Activated T-helper 2 cell treated with anti-CD3 and anti-CD28 coated beads, Interferon-gamma antibody, Interleukin-2, Interleukin-4, amounts not matched to agents 10 μg/mL and 5 μg/mL and 100 μg/mL, durations not matched to agents 14 hours and 24 hours and 36 hours (primary cell): ENCODE measurements around the gene CLCN6. TPM values are rescaled to one million over a fixed set of nuclear protein-coding genes. Genes with fewer than 3 reads are reported as not detected.

Source experiments
- DNase-seq: peaks from one replicate; pipeline ENCODE4 v3.0.0; 2021; ENCODE audit warnings: low spot score
- H3K27ac Mint-ChIP-seq: one replicate; pipeline ENCODE4 v1.8.0; 2021; ENCODE audit warnings: mixed read lengths
- H3K27me3 Mint-ChIP-seq: one replicate; pipeline ENCODE4 v1.8.0; 2021; ENCODE audit warnings: low read depth, mixed read lengths
- H3K36me3 Mint-ChIP-seq: one replicate; pipeline ENCODE4 v1.8.0; 2021; ENCODE audit warnings: low read depth, mixed read lengths
- H3K4me1 Mint-ChIP-seq: one replicate; pipeline ENCODE4 v1.8.0; 2021; ENCODE audit warnings: low read depth, mixed read lengths
- H3K4me3 Mint-ChIP-seq: one replicate; pipeline ENCODE4 v1.8.0; 2021; ENCODE audit warnings: low read depth, mild to moderate bottlenecking, moderate library complexity, mixed read lengths
- H3K9me3 Mint-ChIP-seq: one replicate; pipeline ENCODE4 v1.8.0; 2021; ENCODE audit warnings: mixed read lengths
- intact Hi-C: fragments of 100-400 bp; cut with micrococcal nuclease; formaldehyde crosslinking; loops from one replicate; pipeline ENCODE4 v1.15.1; 2023
- total RNA-seq: library from RNA; stranded (reverse); gene quantifications from 2 replicates; pipeline ENCODE4 v1.2.3, GENCODE V29; 2022

CLCN6 gene
- total RNA-seq, 1 donor from 2014 or later, result 18.8 TPM

DNA sequence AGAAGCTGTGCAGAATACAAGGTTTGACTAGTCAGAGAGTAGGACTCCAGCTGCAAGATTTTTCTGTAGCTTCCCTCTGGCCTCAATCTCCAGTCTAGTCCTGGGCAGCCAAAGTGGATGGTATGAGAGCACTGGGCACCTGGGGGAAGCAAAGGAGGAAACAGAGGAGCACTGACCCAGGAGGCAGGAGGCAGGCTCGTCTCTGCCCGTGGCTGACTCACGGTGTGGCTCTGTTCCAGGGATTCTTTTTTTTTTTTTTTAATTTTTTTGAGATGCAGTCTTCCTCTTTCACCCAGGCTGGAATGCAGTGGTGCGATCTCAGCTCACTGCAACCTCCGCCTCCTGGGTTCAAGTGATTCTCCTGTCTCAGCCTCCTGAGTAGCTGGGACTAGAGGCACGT lies 56.9 kb downstream of the CLCN6 start:
- Mint-ChIP-seq H3K36me3 (no peaks in the 10 kb centered on the region), H3K27ac (no peak overlapping the region), H3K4me1 (no peaks in the 10 kb centered on the region), H3K9me3 (no peaks in the 10 kb centered on the region), H3K4me3 (no peak overlapping the region), H3K27me3 (peaks cover 25% of the 10 kb centered on the region)
- no peak for DNase-seq
- intact Hi-C loops, result no loop called here

- Mint-ChIP-seq H3K9me3 (no peaks in the 10 kb centered on the region), H3K27ac (no peak overlapping the region), H3K4me1 (no peaks in the 10 kb centered on the region), H3K27me3 (peaks cover 8% of the 10 kb centered on the region), H3K4me3 (no peak overlapping the region), H3K36me3 (no peaks in the 10 kb centered on the region)
- intact Hi-C loops, result no loop called here
- DNase-seq, result no peak
Observed at GRCh38 chr1:11868331-11868980, 62.5 kb downstream of the CLCN6 start.

DNA sequence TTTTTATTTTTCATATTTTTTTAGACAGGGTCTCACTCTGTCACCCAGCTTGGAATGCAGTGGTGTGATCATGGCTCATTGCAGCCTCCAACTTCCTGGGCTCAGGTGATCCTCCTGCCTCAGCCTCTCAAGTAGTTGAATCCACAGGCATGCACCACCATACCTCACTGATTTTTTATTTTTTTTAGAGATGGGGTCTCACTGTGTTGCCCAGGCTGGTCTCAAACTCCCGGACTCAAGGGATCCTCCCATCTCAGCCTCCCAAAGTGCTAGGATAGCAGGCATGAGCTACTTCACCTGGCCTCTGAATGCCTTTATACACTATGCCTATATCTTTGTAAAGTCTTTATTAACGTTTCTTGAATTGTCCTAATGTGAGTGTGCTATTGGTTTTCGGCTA lies 63.1 kb downstream of the CLCN6 start:
- Mint-ChIP-seq H3K36me3 (no peaks in the 10 kb centered on the region), H3K27me3 (peaks cover 8% of the 10 kb centered on the region), H3K9me3 (no peaks in the 10 kb centered on the region), H3K4me3 (no peak overlapping the region), H3K27ac (no peak overlapping the region), H3K4me1 (no peaks in the 10 kb centered on the region)
- no peak for DNase-seq
- intact Hi-C loops, result no loop called here

DNA sequence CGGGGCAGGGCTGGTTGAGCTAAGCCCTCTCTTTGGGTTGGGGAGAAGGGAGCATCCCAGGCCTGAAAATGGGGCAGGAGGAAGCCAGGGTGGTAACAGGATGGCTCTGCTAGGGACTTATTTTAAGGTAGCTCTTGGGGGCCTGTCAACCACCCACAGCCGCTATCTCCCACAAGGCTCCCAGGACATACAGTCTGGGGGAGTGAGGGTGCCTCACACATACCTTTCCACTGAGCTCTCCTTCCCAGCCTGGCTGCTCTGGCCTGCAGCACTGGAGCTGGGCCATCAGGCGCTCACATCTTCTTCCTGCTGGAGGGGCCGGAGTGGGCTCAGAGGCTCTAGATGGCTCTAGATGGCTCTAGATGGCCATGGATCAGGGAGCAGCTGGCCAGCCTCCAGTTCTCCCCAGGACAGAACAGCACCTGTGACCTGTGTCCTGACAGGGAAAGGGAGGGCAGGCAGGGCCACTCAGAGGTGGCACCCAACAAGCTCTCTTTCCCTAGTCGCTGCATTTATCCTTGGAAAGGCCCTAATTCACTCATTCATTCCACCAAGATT lies 63.7 kb downstream of the CLCN6 start:
- Mint-ChIP-seq H3K4me3 (no peak overlapping the region), H3K36me3 (no peaks in the 10 kb centered on the region), H3K4me1 (no peaks in the 10 kb centered on the region), H3K27ac (no peak overlapping the region), H3K9me3 (no peaks in the 10 kb centered on the region), H3K27me3 (peaks cover 8% of the 10 kb centered on the region)
- no peak for DNase-seq
- intact Hi-C loops, result no loop called here

- no peak overlapping the region for H3K27ac Mint-ChIP-seq
- intact Hi-C loops, result no loop called here
- DNase-seq, result no peak
- H3K9me3 Mint-ChIP-seq, result no peaks in the 10 kb centered on the region
- peaks cover 8% of the 10 kb centered on the region for H3K27me3 Mint-ChIP-seq
- H3K36me3 Mint-ChIP-seq, result no peaks in the 10 kb centered on the region
- no peak overlapping the region for H3K4me3 Mint-ChIP-seq
- no peaks in the 10 kb centered on the region for H3K4me1 Mint-ChIP-seq
Observed at GRCh38 chr1:11872545-11872944, 66.6 kb downstream of the CLCN6 start.

- H3K27ac Mint-ChIP-seq, result no peak overlapping the region
- no peaks in the 10 kb centered on the region for H3K9me3 Mint-ChIP-seq
- no peak overlapping the region for H3K4me3 Mint-ChIP-seq
- no peaks in the 10 kb centered on the region for H3K4me1 Mint-ChIP-seq
- H3K27me3 Mint-ChIP-seq, result peaks cover 8% of the 10 kb centered on the region
- no peak for DNase-seq
- H3K36me3 Mint-ChIP-seq, result no peaks in the 10 kb centered on the region
- intact Hi-C loops, result no loop called here
Observed at GRCh38 chr1:11873395-11874257, 67.6 kb downstream of the CLCN6 start.

DNA sequence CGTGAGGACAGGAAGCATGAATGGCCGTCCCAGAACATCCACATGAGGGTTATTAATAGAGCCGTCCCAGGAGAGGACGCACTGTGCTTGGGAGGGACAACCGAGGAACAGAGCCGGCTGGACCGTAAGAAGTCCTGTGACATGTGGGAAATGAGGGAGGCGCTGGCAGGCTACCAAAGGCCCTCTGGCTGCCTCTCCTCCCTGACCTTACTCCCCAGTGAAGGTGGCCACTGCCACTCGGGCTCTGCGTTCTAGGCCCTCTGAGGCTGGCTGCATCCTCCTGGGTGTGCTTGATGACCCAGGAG lies 68.2 kb downstream of the CLCN6 start:
- intact Hi-C loops, result no loop called here
- no peak overlapping the region for H3K4me3 Mint-ChIP-seq
- H3K36me3 Mint-ChIP-seq, result no peaks in the 10 kb centered on the region
- H3K27me3 Mint-ChIP-seq, result peaks cover 8% of the 10 kb centered on the region
- no peaks in the 10 kb centered on the region for H3K4me1 Mint-ChIP-seq
- H3K9me3 Mint-ChIP-seq, result no peaks in the 10 kb centered on the region
- H3K27ac Mint-ChIP-seq, result no peak overlapping the region
- DNase-seq, result no peak

GRCh38 chr1:11874624-11875023 lies 68.6 kb downstream of the CLCN6 start:
- Mint-ChIP-seq H3K4me3 (no peak overlapping the region), H3K27me3 (peaks cover 6% of the 10 kb centered on the region), H3K27ac (no peak overlapping the region), H3K9me3 (no peaks in the 10 kb centered on the region), H3K36me3 (no peaks in the 10 kb centered on the region), H3K4me1 (no peaks in the 10 kb centered on the region)
- no peak for DNase-seq
- intact Hi-C loops, result no loop called here

DNA sequence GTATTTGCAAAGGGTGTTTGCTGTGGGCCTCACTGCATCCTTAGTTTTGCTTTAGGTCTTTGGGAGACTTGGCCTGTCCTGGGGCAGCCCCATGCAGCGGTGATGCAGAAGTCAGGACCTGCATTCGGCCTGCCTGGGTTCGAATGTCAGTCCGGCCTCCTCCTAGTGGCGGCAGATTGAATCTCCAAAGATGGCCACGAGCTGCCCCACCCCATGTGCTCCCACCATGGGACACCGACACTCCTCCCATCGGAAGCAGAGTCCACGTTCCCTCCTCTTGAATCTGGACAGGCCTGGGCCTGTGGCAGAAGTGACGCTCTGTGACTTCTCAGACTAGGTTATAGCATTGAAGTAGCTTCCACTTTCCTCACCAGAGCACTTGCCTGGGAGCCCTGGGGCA lies 69.1 kb downstream of the CLCN6 start:
- Mint-ChIP-seq H3K27ac (no peak overlapping the region), H3K27me3 (peaks cover 6% of the 10 kb centered on the region), H3K4me3 (no peak overlapping the region), H3K4me1 (no peaks in the 10 kb centered on the region), H3K36me3 (no peaks in the 10 kb centered on the region), H3K9me3 (no peaks in the 10 kb centered on the region)
- intact Hi-C loops, result no loop called here
- no peak for DNase-seq

- intact Hi-C loops, result no loop called here
- no peak for DNase-seq
Observed at GRCh38 chr1:11877074-11877473, 71.1 kb downstream of the CLCN6 start.

GRCh38 chr1:11878081-11878890 lies 72.3 kb downstream of the CLCN6 start:
- intact Hi-C loops, result no loop called here
- Mint-ChIP-seq H3K27me3 (no peaks in the 10 kb centered on the region), H3K4me1 (no peaks in the 10 kb centered on the region), H3K27ac (no peak overlapping the region), H3K9me3 (no peaks in the 10 kb centered on the region), H3K4me3 (no peak overlapping the region), H3K36me3 (no peaks in the 10 kb centered on the region)
- DNase-seq, result no peak

More at GRCh38 chr1:11877074-11877473, 71.1 kb downstream of the CLCN6 start:
- no peaks in the 10 kb centered on the region for H3K9me3 Mint-ChIP-seq
- H3K4me1 Mint-ChIP-seq, result no peaks in the 10 kb centered on the region
- peaks cover 3% of the 10 kb centered on the region for H3K27me3 Mint-ChIP-seq
- no peak overlapping the region for H3K27ac Mint-ChIP-seq
- H3K4me3 Mint-ChIP-seq, result no peak overlapping the region
- H3K36me3 Mint-ChIP-seq, result no peaks in the 10 kb centered on the region

DNA sequence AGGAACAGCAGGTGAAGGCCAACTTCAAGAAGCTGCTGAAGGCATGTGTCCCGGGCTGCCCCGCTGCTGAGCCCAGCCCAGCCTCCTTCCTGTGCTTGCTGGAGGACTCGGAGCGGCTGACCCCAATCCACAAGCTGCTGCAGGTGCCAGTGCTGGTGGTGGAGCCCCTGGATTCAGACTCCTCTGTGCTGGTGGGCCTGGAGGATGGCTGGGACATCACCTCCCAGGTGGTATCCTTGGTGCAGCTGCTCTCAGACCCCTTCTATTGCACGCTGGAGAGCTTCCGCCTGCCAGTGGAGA lies 72.8 kb downstream of the CLCN6 start:
- H3K4me1 Mint-ChIP-seq, result no peaks in the 10 kb centered on the region
- intact Hi-C loops, result no loop called here
- DNase-seq, result no peak
- H3K27me3 Mint-ChIP-seq, result no peaks in the 10 kb centered on the region
- H3K9me3 Mint-ChIP-seq, result no peaks in the 10 kb centered on the region
- no peaks in the 10 kb centered on the region for H3K36me3 Mint-ChIP-seq
- no peak overlapping the region for H3K27ac Mint-ChIP-seq
- H3K4me3 Mint-ChIP-seq, result no peak overlapping the region
